T47D (cell line): ENCODE results near the gene DMD.

Source experiments
- DNase-seq, 2 experiments: peaks; one replicate each; pipeline versions ENCODE4 v3.0.0 to v3.0.0-alpha.2; 2011 to 2012; ENCODE audit warnings: low read depth in 1 of 2, low spot score in 1 of 2
- JUND ChIP-seq: IDR thresholded peaks from 2 replicates; pipeline ENCODE4 v1.6.1; 2012; ENCODE audit warnings: low read depth
- in situ Hi-C: cut with HindIII; loops from 2 replicates; pipeline ENCODE4 v1.10.0; 2016; ENCODE audit warnings: low sequenced_read_pairs, low pct_unique_long_range_greater_than_20kb

Gene DMD

DNA sequence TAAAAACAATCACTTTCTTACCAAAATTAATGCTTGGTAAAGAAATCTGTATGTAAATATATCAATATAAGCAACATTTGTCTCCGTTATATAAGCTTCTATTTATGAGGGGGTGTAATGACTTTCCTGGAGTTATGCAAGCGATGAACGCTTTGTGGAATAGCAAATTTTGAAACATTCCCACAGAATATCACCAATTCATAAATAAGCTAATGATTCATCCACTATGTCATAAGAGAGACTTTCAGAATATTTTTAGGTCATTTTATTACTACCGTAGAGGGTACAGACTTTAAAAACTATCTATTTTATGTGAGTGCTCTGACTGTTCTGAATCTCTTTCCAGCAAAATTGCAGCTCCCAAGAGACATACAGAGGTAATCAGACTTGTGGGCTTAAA lies 1960.0 kb downstream of the DMD start:
- DNase-seq, result no peak
- in situ Hi-C loops, result no loop called here
- TF ChIP-seq JUND, result no peak

DNA sequence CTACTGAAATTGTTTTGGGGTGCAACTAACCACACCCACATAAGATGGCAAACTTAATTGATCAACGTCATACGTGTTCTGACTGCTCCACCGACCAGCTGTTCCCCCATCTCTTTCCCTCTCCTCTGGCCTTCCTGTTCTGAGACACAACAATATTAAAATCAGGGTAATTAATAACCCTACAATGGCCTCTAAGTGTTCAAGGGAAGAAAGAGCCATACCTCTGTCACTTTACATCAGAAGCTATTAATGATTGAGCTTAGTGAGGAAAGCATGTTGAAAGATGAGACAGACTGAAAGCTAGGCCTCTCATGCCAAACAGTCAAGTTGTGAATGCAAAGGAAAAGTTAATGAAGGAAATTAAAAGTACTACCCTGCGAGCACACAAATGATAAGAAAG lies 1965.6 kb downstream of the DMD start:
- TF ChIP-seq JUND, result no peak
- no peak for DNase-seq
- in situ Hi-C loops, result no loop called here

DNA sequence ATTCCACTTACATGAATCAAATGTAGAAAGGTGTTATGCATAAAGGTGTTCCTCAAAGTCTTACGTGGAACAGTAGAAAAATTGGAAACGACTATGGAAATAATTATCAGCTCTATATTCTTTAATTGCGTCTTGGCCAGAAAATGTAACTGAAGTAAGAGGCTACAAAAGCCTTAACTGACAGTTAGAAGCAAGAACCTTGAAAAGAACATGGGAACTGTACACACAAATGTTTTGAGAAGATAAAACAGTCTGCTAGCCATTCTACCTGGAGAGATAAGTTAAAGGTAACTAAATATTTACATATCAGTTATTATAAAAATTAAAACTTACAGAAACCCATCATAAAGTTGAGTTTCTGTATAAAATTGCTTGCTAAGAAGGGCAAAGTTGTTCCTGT lies 1967.5 kb downstream of the DMD start:
- in situ Hi-C loops, result no loop called here
- DNase-seq, result no peak
- TF ChIP-seq JUND, result no peak

DNA sequence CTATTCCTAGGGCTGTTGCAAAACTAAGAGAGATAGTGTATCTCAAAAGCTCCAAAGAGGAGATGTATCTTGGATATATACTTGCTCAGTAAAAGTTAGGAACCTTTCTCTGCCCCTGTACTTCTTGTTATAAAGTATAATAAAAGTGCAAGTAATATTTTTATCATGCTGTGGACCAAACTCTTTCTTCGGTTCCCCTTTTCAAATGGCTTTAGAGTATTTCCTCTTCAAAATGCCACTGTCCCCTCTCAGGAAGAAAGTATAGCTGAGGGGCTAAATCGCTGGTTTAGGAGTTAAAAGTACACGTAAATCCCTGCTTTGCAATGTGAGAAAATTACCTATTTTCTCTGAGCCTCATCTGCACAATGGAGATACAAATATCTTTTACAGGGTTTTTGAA lies 1970.4 kb downstream of the DMD start:
- no peak for DNase-seq

DNA sequence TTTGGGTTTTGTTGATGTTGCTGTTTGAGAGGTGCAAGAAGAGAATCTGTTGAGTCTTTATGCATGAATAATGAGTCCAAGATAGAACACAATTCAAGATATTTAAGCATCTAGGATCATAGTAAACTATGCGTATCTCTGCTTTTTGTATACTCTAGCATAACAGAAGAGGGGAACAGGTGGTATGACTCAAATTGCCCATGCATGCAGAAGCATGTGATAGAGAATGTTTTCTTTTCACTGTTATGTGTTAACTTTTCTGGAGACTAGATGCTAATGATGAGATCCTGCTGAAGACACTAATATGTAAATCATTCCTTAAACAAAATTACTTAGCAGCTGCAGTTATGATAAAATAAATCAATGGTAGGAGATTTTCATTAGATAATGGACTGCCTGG lies 1974.2 kb downstream of the DMD start:
- in situ Hi-C loops, result no loop called here
- DNase-seq, result no peak
- TF ChIP-seq JUND, result no peak

More for the DNA sequence above, 1970.4 kb downstream of the DMD start:
- no peak for TF ChIP-seq JUND
- in situ Hi-C loops, result no loop called here

DNA sequence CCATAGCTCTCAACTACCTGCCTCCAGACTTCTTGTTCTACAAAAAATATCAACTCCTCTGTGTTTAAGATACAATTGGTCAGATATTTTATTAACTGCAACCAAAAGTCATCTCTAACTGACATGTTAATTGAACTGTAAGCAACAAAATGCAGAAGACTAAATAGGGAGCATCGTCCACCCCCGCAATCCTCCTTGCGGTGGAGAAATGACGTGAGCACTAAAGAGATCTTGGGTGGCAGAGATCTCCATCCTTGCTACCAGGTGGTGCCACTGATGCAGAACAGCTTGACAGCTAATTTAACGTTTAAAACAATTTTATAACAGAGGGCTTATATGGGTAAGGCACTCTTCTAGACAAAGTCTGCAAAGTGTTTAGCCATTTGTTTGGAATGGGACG lies 1975.1 kb downstream of the DMD start:
- in situ Hi-C loops, result no loop called here
- TF ChIP-seq JUND, result no peak
- DNase-seq, result no peak

DNA sequence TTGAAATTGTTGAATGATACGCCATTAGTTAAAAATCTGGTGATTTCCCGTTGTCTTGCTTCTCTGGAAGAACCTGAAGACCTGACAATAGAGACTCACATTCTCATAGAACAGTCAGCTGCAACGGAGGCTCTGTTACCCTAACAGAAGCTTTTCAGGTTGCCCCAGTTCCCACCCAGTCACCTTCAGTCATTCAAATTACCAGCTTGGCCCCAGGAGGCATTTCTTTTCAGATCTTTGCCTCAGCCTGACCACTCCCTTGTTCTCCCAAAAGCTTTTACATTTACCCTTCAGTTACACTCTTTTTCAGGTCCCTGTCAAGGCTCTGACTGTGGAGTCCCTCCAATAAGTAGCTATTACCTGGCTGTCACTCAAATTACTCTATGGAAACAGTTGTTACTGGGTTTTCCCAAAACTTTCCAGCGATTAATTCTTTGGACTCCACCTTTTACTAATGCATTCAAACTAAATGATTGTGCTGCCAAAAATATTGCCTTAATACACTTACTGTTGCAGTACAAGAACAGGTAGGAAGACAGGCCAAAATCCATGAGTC lies 1977.3 kb downstream of the DMD start:
- DNase-seq, result no peak
- in situ Hi-C loops, result no loop called here
- TF ChIP-seq JUND, result no peak

DNA sequence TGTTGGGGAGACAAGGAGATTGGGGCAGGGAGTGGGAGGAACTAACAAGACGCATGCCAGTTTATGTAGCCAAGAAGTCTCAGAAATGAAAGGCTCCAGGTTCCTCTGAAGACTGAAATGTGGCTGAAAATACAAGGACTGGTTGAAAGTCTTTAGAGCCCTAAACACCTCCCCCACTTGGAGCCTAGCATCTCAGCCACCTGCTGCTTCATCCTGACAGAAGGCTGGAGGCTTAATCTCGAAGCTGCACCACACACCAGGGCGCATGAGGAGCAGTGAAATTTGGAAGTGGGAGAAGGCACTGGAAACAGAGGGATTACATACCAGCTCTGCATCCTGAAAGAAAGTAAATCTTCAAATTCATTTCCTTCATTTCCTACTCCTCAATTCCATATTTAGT lies 1978.8 kb downstream of the DMD start:
- TF ChIP-seq JUND, result no peak
- in situ Hi-C loops, result no loop called here
- no peak for DNase-seq

DNA sequence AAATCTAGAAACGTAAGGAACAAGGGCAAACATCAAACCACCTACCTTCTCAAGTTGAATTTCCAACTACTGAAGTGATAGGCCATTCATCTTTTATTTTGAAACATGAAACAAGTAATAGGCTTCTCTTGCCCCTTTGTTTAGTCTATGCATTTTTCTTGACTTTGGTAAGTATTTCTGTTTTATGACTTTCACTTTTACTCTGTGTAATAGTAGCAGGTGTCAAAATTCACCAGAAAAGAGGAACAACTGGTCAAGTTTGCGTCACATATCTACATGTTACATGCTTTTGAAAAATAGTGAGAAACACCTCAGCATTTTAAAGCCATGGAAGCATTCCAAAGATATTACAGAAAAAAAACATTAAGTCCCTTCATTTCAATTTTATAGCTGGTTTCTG lies 1982.4 kb downstream of the DMD start:
- in situ Hi-C loops, result no loop called here
- no peak for TF ChIP-seq JUND
- DNase-seq, result no peak

DNA sequence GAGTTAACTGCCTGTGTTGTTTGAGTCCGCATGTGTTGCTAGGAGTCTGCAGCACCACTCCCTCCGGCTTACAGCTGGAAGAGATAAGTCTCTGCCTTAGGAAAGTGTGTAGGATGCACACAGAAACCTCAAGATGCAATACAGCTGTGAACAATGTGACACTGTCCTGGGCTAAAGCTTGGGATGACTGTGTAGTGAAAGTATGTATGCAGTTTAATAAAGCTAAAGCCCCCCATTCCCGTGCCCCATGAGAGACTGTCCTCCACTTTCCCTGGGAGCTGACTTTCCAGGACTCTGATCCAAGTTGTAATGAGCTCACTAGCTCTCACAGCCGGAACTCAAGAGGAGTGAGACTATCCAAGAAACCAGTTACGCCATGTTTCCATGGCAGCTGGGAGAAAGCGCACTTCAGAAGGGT lies 1982.9 kb downstream of the DMD start:
- no peak for TF ChIP-seq JUND
- DNase-seq, result no peak
- in situ Hi-C loops, result no loop called here

DNA sequence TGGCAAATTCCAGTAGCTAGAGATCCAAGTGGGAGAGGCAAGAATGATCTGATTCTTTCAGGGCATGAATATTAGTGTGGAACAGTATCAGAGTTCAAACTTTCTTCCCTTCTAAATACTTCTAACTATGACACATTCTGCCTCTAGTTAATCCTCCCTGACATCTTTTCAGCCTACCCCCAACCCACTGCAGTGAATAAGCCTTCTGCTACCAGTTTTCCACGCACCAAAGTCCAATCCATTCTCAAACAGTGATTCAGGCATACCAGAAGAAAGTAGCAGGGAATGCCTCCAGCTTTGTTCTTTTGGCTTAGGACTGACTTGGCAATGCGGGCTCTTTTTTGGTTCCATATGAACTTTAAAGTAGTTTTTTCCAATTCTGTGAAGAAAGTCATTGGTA lies 1984.1 kb downstream of the DMD start:
- in situ Hi-C loops, result no loop called here
- TF ChIP-seq JUND, result no peak
- no peak for DNase-seq

DNA sequence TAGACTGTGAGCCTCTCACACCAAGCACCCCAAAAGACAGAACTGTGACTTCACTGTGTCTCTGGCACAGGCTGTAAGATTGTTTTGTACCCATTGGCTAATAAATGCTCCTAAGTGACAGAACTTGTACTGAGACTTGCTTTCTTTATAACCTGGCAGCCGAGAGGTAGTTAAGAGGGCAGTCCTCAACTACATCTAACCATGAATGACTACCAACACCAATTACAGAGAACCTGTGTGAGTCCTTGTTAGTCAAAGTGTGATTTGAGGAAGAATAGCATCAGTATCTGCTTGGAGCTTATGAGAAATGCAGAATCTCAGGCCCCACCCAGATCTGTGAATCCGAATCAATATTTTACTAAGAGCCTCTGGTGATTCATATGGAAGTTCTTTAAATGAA lies 1985.5 kb downstream of the DMD start:
- no peak for TF ChIP-seq JUND
- no peak for DNase-seq
- in situ Hi-C loops, result no loop called here

DNA sequence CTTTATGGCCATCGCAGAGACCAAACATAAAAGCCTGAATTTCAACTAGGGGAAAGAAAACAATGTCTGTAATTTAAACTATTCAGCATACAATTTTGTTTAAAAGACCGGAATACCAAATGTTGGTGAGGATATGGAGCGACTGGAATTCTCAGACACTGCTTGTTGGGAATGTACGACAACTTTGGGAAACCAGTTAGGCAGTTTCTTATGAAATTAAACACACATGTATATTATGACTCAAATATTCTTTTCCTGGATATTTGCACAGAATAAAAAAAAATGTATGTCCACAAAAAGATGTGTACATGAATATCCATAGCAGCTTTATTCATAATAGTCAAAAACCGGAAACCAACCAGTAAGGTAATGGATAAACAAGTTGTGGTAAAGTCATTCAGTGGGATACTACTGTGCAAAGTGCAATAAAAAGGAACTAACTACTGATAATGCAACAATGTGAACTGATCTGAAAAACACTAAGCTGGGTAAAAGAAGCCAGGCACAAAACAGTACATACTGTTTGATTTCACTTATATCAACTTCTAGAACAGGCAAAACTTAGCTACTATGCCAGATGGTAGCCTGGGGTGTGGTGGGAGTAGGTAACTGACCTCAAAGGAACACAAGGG lies 1986.9 kb downstream of the DMD start:
- no peak for DNase-seq
- TF ChIP-seq JUND, result no peak
- in situ Hi-C loops, result no loop called here

DNA sequence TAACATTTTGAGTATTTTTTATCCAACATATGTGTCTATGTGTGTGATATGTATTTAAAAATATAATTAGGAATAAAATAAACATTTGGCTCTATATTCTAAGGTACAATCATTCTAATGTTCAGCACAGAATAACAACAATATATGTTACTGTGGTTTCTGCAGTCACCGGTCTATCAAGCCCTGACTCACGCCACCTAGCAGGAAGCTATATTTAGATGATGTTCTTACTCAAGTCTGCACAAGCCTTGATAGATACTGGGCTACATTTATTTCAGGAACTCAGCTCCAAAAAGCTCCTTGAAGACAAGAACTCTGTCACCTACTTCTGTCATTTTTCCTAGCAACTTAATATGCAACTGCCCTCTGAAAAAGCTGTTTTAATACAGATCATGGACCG lies 1987.5 kb downstream of the DMD start:
- no peak for TF ChIP-seq JUND
- in situ Hi-C loops, result no loop called here
- DNase-seq, result no peak

DNA sequence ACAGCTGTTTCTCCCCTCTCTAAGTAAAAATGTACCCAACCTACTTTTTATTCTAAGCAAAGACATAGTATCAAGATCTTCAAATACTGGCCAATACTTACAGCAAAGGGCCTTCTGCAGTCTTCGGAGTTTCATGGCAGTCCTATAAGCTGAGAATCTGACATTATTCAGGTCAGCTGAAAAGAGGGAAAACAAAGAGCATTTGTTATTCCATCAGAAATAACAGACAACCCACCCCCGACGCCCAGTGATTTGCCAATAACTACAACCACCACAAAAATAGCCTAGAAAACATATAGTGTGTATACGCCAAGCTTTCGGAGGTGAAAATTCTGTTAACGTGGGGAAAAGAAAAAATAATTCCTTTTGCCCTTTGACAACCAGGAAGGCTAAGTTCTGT lies 1988.4 kb downstream of the DMD start:
- no peak for TF ChIP-seq JUND
- DNase-seq, result no peak
- in situ Hi-C loops, result no loop called here
